ENCODE measurements around the gene OCA2.

The OCA2 gene

DNA sequence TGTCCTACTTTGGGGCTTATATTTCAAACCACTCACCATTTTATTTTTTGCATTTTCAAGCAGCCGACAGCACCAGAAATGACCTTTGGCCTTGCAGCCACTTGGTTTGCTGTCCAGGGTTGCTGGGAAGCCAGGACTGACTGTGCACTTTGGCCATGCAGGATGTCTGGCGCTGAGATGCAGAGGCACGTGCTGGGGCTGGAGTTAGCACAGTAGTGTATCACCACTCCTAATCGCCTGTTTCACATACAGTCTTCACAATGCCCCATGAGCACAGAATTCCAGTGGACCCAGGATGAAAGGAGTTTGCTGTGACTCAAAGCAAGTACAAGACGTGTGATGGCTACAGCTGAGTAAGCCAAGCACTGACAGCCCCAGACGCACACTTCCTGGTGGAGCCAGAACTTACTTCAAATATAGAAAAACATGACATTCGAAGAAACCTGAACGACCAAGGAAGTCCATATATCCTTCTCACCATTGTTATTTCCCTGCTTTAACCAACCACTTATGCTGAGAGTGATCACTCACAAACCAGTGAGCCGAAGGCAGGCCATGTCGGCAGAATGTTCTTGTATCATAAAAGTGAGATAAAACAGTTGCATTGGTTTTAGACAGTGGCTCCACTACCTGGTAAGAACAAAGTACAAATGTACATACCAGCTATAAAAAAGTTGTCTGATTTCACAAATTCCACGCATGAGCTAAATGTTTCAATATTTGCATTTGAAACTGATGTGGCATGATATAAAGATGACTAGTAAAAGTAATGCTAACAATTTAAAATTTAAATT is 16.0 kb downstream of the OCA2 start:
- DNase-seq (ENCODE audit: extremely low read depth in 1 of 2, low read depth in 1 of 2): no peak

GRCh38 chr15:28081594-28081993 is 17.5 kb downstream of the OCA2 start:
- no peak for DNase-seq (ENCODE audit: extremely low read depth in 1 of 2, low read depth in 1 of 2)

- no peak for DNase-seq (ENCODE audit: extremely low read depth in 1 of 2, low read depth in 1 of 2)
Measured at GRCh38 chr15:28080386-28080785, 18.7 kb downstream of the OCA2 start.

GRCh38 chr15:28079313-28079969 is 19.7 kb downstream of the OCA2 start:
- DNase-seq (ENCODE audit: extremely low read depth in 1 of 2, low read depth in 1 of 2): no peak

DNA sequence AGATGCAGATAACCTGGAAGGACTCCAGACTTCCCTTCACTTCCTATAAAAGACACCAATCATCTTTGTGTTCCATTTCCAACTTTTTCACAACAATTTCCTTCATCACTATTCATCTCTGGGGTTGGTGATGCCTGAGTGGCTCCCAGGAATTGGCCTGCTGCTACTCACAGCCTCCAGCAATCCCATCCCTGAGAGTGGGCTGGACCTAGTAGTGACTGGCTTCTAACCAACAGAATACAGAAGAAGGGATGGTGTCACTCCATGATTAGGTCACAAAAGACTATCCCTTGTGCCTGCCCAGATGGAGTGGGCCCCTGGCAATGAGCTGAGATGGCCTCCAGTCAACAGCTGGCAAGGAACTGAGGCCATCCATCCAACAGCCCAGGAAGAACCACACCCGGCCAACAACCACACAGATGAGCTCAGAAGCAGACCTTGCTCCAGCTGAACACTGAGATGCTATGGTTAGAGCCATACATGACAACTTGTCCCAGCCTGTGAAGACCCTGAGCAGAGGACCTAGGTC is 20.9 kb downstream of the OCA2 start:
- DNase-seq (ENCODE audit: extremely low read depth in 1 of 2, low read depth in 1 of 2): no peak

DNA sequence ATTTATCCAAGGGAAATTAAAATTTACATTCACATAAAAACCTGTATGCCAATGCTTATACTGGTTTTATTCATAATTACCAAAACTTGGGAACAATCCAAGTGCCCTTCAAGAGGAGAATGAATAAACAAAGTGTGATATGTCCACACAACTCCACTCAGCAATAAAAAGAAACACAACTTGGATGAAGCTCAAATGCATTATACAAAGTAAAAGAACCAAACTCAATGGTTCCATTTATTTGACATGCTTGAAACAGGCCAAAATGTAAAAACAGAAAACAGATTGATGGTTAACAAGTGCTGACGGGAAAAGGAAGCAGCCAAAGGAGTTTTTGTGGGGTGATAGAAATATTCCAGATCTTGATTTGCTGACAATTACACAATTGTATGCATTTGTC is 23.5 kb downstream of the OCA2 start:
- DNase-seq (ENCODE audit: extremely low read depth in 1 of 2, low read depth in 1 of 2): no peak

GRCh38 chr15:28068930-28069329 is 30.2 kb downstream of the OCA2 start:
- no peak for DNase-seq (ENCODE audit: extremely low read depth in 1 of 2, low read depth in 1 of 2)

DNA sequence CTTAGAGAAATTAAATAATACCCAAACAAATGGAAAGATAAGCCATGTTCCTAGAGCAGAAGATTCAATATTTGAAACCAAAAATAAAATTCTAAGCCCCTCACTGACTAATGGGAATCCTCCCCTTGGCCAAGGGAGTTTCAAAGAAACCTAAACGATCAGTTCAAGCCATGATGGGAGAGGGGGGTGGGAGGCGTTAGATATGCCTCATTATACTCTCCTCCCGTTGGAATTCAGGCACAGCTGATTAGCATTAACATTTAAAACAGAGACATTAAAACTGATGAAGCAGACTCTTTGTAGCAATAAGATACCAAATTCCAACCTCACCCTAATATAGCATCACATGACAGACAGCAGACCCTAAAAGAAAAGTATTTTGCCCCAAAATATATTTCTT is 32.9 kb downstream of the OCA2 start:
- DNase-seq (ENCODE audit: extremely low read depth in 1 of 2, low read depth in 1 of 2): no peak

DNA sequence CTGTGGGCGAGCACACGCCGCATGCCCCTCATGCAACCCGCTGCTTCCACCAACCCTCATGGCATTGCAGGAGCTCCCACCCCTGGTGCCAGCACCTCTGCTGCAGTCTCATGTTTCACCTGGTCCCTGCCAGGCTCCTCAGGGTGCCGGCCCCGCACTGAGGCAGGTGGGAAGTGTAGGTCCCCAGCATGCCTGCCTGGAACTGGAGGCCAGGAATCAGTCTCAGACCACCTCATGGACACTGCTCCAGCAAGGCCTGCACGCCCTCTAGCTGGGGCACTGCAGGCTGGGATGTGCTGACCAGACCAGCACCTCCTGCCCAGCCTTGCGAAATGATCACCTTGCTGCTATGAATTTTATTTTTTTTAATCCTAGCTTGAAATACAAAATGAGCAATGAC is 39.1 kb downstream of the OCA2 start:
- no peak for DNase-seq (ENCODE audit: extremely low read depth in 1 of 2, low read depth in 1 of 2)

- no peak for DNase-seq (ENCODE audit: extremely low read depth in 1 of 2, low read depth in 1 of 2)
Measured at GRCh38 chr15:28058082-28058481, 41.0 kb downstream of the OCA2 start.

DNA sequence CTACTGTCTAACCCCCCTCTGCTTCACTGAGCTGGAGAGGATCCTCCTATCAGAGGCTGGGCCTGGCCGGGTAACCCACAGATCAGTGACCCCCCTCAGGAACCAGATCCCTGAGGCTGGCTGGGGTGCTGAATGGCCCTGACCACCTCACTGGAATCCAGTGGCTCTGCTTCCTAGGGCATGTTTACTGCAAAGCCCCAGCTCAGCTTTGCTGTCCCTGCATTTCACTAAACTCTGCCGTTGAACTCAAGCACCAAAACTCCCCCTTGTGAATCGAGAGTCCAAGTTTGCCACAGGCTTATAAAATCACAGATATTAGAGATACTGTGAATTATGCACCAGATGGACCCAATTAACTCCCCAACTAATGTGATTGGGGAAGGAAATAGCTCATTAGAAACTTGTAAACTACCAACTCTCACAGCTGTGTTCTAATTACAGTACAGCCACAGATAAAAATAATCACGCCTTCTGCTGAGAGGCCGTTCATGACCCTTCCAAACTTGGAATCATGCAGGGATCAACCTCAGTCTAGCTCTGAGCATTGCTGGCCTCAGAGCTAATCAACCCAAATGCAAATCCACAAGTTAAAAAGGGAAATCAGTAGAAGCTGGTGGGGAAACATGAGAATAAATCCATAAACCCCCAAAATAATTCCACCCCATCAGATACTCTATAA is 47.0 kb downstream of the OCA2 start:
- DNase-seq (ENCODE audit: extremely low read depth in 1 of 2, low read depth in 1 of 2): no peak

DNA sequence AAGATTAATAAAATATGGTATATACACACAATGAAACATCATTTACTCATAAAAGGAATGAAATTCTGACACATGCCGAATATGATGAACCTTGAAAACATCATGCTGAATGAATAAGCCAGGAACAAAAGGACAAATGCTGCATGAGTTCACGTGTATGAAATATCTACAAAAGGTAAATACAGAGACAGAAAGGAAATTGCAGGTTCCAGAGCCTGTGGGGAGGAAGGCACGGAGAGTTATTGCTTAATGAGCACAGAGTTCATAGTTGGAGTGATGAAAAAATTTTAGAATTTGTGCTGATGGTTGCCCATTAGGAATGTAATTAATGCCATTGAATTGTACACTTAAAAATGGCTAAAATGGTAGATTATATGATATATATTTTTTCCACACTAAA is 49.5 kb downstream of the OCA2 start:
- DNase-seq (ENCODE audit: extremely low read depth in 1 of 2, low read depth in 1 of 2): no peak

DNA sequence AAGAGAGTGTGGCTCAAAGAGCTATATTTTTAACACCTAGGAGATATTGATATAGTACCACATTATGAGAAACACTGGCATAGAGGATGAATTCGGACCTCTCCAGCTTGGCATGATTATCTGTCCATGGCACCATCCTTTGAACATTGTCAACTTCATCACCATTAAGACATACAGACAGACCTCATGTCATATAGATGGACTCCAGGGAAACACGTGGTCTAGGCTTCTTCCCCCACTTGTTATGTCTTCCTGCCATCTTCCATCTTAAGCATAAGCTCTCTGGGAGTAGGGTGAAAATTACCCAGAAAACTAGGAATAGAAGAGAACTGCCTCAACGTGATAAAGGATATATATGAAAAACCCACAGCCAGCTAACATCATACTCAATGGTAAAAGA is 51.8 kb downstream of the OCA2 start:
- no peak for DNase-seq (ENCODE audit: extremely low read depth in 1 of 2, low read depth in 1 of 2)

- DNase-seq (ENCODE audit: extremely low read depth in 1 of 2, low read depth in 1 of 2): no peak
Measured at GRCh38 chr15:28044121-28044672, 54.9 kb downstream of the OCA2 start.

DNA sequence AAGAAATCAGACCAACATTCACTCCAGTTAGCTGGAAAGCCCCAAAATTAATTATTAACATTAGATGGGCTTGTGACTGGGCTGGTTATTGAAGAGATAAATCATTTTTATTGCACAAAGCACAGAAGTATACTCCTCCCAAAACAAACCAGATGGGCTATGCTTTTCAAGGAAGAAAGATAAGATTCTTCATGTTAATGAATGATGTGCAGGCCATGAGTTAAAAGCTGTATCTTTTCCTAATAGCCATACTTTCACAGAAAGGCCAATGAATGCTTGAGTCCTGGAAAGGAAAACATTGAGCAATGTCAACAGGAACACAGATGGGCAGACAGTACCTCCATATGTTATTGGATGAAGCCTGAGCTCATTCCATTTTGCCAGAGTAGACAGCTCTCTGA is 55.4 kb downstream of the OCA2 start:
- no peak for DNase-seq (ENCODE audit: extremely low read depth in 1 of 2, low read depth in 1 of 2)

DNA sequence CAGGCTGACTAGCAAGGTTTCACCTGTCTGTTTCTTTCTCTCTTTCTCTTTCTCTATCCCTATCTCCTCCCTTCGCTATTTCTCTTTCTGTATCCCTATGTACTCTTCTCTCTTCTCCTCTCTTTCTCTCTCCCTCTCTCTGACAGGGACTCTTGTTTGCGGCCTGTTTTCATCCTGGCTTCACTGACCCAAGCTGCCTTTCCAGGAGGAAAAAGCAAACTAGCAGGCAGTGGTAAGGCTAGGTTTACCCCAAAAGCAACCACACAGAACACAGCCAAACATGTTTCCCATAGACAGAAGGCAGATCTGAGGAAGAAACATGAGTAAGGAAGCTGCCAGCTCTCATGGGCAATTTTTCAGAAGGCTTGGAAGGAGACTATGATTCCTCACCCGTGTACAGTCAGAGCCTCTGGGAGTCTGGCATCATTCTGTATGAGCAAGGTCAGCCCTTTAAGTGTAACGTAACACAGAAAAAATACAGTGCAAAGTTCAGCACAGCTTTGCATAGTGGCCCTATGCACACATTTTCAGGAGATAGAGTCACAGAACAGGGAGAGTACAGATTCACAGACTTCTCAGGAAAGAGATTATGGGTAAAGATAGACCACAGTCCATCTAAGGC is 61.0 kb downstream of the OCA2 start:
- no peak for DNase-seq (ENCODE audit: extremely low read depth in 1 of 2, low read depth in 1 of 2)

- DNase-seq (ENCODE audit: extremely low read depth in 1 of 2, low read depth in 1 of 2): no peak
Measured at GRCh38 chr15:28033443-28033842, 65.7 kb downstream of the OCA2 start.

- no peak for DNase-seq (ENCODE audit: extremely low read depth in 1 of 2, low read depth in 1 of 2)
Measured at GRCh38 chr15:28030801-28031200, 68.3 kb downstream of the OCA2 start.

DNA sequence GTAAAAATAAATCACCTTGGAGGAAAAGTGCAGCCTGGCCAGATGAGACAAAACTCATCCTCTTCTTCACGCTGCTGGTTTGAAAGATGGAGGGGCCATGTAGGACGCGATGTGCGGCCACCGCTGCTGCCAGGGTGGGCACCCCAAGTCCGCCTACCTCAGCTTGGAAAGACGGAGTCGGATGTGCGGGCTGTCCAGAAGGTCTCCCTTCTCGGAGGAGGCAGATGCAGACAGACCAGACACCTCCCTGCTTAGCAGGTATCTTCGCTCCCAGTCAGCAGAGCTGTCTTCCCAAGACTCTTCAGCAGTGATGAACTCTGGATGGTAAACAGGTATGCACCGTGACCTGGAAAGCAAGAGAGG is 71.4 kb downstream of the OCA2 start:
- no peak for DNase-seq (ENCODE audit: extremely low read depth in 1 of 2, low read depth in 1 of 2)

GRCh38 chr15:28026764-28027713 is 72.1 kb downstream of the OCA2 start:
- no peak for DNase-seq (ENCODE audit: extremely low read depth in 1 of 2, low read depth in 1 of 2)

All from stimulated activated CD8-positive, alpha-beta memory T cell treated with anti-CD3 and anti-CD28 coated beads, Interleukin-7, amount 100 ng/mL, for 48 hours (primary cell).